ENCODE measurements around the gene DPYD.

Gene DPYD

DNA sequence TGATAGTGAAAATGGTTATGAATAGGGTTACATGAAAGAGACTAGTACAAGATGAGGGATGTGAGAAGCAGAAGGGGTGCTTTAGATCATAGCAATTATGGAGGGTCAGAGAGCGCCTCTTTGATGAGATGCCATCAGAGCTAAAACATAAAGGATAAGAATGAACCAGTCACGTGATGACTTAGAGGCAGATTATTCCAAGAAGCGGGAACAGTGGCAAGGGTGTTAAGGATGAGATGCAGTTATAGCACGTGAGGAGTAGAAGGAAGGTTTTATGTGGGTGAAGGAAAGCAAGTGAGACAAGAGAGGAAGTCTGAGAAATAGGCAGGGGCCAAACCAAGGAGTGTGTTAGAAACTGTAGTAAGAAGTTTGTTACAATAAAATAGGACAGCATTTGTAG, 360.1 kb downstream of the DPYD start:
- in situ Hi-C loops (cut with MboI; ENCODE audit: low sequenced_read_pairs): no loop called here

GRCh38 chr1:97553971-97554370, 366.9 kb downstream of the DPYD start:
- in situ Hi-C loops (cut with MboI; ENCODE audit: low sequenced_read_pairs): no loop called here

DNA sequence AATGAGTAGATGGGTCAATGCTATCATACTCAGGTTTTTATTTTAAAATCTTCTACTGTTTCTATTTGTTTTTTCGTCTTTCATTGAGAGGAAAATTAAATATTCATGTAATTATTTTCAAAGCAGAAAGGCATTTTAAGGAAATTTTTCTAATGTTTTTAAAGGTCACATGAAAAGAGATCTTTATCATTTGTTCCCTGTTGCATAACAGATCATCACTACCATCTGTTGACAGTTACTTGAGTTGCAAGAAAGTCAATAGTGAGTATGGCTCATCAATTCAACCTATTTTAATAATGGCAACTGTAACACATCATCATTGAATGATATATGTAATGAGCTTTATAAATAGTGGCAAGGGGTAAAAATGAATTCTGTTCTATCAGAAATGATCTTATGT, 369.7 kb downstream of the DPYD start:
- in situ Hi-C loops (cut with MboI; ENCODE audit: low sequenced_read_pairs): no loop called here

GRCh38 chr1:97545446-97545845, 375.4 kb downstream of the DPYD start:
- in situ Hi-C loops (cut with MboI; ENCODE audit: low sequenced_read_pairs): no loop called here

- in situ Hi-C loops (cut with MboI; ENCODE audit: low sequenced_read_pairs): no loop called here
Measured at GRCh38 chr1:97540346-97540888, 380.4 kb downstream of the DPYD start.

- in situ Hi-C loops (cut with MboI; ENCODE audit: low sequenced_read_pairs): no loop called here
Measured at GRCh38 chr1:97538113-97538512, 382.7 kb downstream of the DPYD start.

GRCh38 chr1:97533358-97533757, 387.5 kb downstream of the DPYD start:
- in situ Hi-C loops (cut with MboI; ENCODE audit: low sequenced_read_pairs): no loop called here

DNA sequence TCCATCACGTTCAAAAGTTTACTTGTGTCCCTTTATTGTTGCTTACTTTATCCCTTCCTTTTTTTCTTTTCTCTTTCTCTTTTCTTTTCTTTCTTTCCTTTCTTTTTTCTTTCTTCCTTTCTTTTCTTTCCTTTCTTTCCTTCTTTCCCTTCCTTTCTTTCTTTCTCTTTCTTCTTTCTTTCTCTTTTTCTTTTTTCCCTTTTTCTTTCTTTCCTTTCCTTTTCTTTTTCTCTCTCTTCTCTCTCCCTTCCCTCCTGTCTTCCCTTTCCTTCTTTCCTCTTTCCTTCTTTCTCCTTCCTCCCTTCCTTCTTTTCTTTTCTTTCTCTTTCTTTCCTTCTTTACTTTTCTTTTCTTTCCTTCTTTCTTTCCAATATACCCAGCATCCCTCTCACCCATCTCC, 391.2 kb downstream of the DPYD start:
- in situ Hi-C loops (cut with MboI; ENCODE audit: low sequenced_read_pairs): no loop called here

GRCh38 chr1:97524211-97524610, 396.6 kb downstream of the DPYD start:
- in situ Hi-C loops (cut with MboI; ENCODE audit: low sequenced_read_pairs): no loop called here

GRCh38 chr1:97516588-97516987, 404.2 kb downstream of the DPYD start:
- in situ Hi-C loops (cut with MboI; ENCODE audit: low sequenced_read_pairs): no loop called here

DNA sequence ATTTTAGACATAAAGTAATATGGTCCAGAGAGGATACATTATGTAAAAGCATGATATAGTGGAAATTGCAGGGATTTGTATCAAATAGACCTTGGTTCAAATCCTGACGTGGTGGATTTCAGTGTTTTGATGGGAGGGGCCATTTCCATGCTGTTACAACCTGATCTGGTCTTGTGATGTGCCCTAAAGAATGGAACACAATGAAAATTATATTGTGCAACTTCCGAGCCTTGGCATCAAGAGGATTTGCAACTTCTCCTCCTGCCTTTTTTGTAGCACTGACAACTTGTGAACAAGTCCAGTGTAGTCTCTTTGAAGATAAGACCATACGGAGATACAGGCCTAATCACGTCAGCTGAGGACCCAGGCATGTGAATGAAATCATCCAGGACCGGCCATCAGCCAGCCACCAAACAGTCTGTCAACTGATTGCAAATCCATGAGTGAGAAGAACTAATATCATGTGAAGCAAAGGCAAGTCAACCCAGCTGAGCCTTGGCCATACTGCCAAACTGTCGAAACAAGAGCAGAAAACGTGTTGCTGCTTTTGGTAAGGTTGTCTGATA, 412.1 kb downstream of the DPYD start:
- in situ Hi-C loops (cut with MboI; ENCODE audit: low sequenced_read_pairs): no loop called here

DNA sequence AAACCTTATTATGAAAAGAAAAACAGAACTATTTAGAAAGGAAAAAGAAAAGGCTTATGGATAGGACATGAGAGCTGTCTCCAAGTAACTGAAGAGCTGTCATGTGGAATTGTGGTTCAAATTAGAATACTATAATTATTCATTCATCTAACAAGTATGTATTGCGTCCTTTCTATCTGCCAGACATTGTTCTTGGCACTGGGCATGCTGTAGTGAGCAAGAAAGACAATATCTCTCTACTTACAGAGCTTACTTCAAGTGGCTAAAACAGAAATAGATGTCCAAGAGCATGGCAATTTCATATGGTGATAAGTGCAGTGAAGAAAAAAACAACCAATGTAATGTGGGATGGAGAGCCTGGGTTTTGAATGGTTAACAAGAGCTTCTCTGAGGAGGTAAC, 413.0 kb downstream of the DPYD start:
- in situ Hi-C loops (cut with MboI; ENCODE audit: low sequenced_read_pairs): no loop called here

GRCh38 chr1:97506368-97506767, 414.5 kb downstream of the DPYD start:
- in situ Hi-C loops (cut with MboI; ENCODE audit: low sequenced_read_pairs): no loop called here

DNA sequence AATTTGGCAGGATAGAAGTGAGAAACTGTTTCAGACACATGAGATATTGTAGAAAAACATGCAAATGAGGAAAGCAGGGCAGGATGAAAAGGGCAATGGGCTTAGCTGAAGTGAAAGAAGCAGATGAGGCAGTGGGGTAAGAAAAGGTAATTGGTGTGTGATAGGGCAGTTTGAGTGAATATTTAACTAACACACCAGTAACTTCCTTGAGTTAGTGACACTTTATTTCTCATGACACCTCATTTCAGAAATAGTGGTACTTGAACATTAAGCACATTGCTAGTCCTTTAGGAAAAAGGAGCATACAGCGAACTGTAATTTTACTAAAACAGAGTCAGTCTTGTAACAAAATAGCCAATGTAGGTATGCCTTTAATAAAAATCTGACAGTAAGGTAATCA, 415.0 kb downstream of the DPYD start:
- in situ Hi-C loops (cut with MboI; ENCODE audit: low sequenced_read_pairs): no loop called here

DNA sequence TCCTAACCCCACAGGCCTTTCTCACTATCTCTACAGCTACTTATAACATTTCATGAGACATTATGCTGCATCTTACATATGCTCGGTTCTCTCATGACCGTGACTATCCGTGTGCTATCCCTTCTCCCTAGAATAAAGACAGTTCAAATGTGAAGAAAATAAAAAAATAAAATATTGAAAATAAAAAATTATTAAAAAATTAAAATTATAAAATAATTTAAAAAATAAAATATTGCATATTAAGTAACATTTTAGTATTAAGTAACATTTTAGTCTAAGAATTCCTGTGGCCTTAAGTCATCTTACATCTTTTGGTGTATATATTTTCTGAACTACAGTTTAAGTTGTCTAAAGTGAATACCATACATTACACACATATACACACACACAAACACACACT, 415.5 kb downstream of the DPYD start:
- in situ Hi-C loops (cut with MboI; ENCODE audit: low sequenced_read_pairs): no loop called here

GRCh38 chr1:97502360-97502759, 418.5 kb downstream of the DPYD start:
- in situ Hi-C loops (cut with MboI; ENCODE audit: low sequenced_read_pairs): no loop called here

DNA sequence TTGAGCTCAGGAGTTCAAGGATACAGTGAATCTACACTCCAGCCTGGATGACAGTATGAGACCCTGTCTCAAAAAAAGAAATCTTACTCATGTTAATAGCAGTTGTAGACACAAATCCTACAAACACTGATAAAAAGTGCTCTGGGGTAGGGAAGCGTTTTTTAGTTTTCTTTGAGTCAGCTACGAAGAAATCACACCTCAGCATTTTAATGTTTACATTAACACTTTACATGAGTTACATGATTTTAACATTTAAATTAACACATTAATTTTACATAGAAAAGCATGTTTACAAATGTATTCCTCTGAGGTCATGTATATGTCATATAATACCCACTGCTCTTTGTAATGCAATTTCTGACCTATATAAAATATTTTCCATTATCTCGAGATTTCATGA, 419.2 kb downstream of the DPYD start:
- in situ Hi-C loops (cut with MboI; ENCODE audit: low sequenced_read_pairs): no loop called here

DNA sequence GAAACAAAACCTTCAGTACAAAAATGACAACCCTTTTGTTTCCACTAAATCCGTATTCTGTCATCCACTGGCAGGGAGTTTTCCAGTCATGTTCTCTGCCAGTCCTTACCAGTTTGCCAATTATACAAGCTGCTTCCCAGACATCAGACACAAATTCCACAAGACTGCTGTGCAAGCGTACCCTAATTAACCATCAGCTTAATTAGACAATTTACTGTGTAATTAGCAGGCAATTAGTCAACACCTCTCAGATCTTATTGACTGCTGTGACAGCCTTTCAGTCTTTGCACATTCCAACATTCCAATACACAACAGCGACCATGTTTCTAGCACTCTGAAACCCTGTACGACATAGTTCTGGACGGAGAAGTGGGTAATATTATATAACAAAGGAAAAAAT, 420.1 kb downstream of the DPYD start:
- in situ Hi-C loops (cut with MboI; ENCODE audit: low sequenced_read_pairs): no loop called here

DNA sequence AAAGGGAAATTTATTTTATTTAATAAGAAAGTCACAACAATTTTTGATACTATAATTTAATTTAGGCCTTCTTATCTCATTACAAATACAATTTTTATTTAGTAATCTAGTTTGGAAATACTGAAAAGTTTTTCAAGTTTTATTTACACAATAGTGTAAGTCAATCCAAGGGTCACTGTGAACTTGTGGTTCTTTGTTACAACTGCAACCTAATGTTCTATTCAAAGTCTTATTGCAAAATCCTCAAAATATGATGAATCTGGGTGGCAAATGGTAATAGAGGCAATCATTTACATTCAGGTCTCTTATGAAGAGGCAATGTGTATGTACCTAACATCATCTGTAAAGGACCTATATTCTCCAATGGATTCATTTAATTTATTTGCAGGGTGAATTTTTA, 421.2 kb downstream of the DPYD start:
- in situ Hi-C loops (cut with MboI; ENCODE audit: low sequenced_read_pairs): no loop called here

- in situ Hi-C loops (cut with MboI; ENCODE audit: low sequenced_read_pairs): no loop called here
Measured at GRCh38 chr1:97489834-97490233, 431.0 kb downstream of the DPYD start.

GRCh38 chr1:97488530-97488929, 432.3 kb downstream of the DPYD start:
- in situ Hi-C loops (cut with MboI; ENCODE audit: low sequenced_read_pairs): no loop called here

DNA sequence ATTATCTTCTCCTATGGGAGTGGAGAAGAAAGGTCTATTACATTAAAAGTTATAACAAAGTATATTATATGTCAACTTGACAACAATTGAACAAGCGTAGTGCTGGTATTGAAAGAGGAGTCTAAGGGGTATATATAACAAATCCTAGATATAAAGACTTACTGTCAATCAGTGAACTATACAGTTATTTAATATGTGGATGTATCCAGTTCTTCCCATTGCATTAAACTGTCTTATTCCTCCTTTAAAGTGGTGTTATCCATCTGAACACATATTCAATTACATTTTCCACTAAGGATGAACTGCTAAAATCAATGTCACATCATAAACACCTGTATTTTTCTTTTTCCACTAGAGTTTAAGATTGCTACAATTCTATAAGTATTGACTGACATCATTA, 438.8 kb downstream of the DPYD start:
- in situ Hi-C loops (cut with MboI; ENCODE audit: low sequenced_read_pairs): no loop called here

DNA sequence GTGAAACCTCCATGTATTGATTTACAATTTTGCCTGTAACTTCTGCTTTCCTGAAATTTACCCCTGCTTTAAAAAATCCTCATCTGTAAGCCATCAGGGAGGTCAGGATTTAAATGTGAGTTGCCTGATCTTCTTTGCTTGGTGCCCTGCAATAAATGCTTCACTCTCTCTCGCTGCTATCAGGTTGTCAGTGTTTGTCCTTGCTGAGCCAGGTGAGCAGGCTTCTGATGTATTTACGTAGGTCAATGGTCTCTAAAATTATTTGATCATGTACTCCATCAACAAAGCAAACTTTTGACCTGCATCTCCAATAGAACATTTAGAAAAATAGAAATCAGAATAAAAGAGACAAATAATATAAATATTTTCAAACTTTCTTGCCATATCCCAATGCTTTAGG, 453.4 kb downstream of the DPYD start:
- in situ Hi-C loops (cut with MboI; ENCODE audit: low sequenced_read_pairs): no loop called here
